GDM1 (cell line): ENCODE results near the gene PHYHD1.
"Not testable (repeated sequence)": the region's sequence is repeated elsewhere in the genome, so short reads cannot be mapped to it uniquely, and the experiment has no call there.

Experiments
- DNase-seq: peaks from one replicate; lab custom pipeline; 2025; lab: John Stamatoyannopoulos, UW

The PHYHD1 gene

GRCh38 chr9:128921881-128922763, 1.3 kb downstream of the PHYHD1 start:
- no peak for DNase-seq

GRCh38 chr9:128923493-128923883, 2.7 kb downstream of the PHYHD1 start:
- DNase-seq: no peak

GRCh38 chr9:128927731-128928411, 7.1 kb downstream of the PHYHD1 start:
- DNase-seq: no peak

- DNase-seq: no peak
These were observed 7.8 kb downstream of the PHYHD1 start for GRCh38 chr9:128928624-128929023.

- DNase-seq: no peak
These were observed 8.8 kb downstream of the PHYHD1 start for GRCh38 chr9:128929560-128929959.

- no peak for DNase-seq
These were observed 12.9 kb downstream of the PHYHD1 start for GRCh38 chr9:128933731-128934130.

GRCh38 chr9:128936171-128936865, 15.5 kb downstream of the PHYHD1 start:
- DNase-seq: no peak

GRCh38 chr9:128937310-128938165, 16.8 kb downstream of the PHYHD1 start:
- DNase-seq: no peak

- DNase-seq: no peak
These were observed 19.6 kb downstream of the PHYHD1 start for GRCh38 chr9:128940271-128940921.

GRCh38 chr9:128940946-128941755, 20.4 kb downstream of the PHYHD1 start:
- DNase-seq: no peak

GRCh38 chr9:128943832-128944620, 23.2 kb downstream of the PHYHD1 start:
- DNase-seq: no peak

GRCh38 chr9:128944966-128945365, 24.2 kb downstream of the PHYHD1 start:
- DNase-seq: not testable (repeated sequence)

GRCh38 chr9:128945798-128946501, 25.2 kb downstream of the PHYHD1 start:
- DNase-seq: no peak

GRCh38 chr9:128946571-128947276, 25.9 kb downstream of the PHYHD1 start:
- no peak for DNase-seq

- DNase-seq: no peak
These were observed 26.4 kb downstream of the PHYHD1 start for GRCh38 chr9:128947277-128947526.

GRCh38 chr9:128947527-128948301, 26.9 kb downstream of the PHYHD1 start, which contains the start of the genes DOLK and NUP188:
Gene DOLK, minus strand, starts transcription at chr9:128947603. Its CDS starts 300 bp downstream, at chr9:128947303.
Gene NUP188, plus strand, starts transcription at chr9:128947699. Its CDS starts 21 bp downstream, at chr9:128947720.
- DNase-seq: peak; percentile 86

- not testable (repeated sequence) for DNase-seq
These were observed 40.6 kb downstream of the PHYHD1 start for GRCh38 chr9:128961403-128961802.
